H9 (cell line): Measurements from ENCODE around the gene ADISSP. TPM values are rescaled to one million over a fixed set of nuclear protein-coding genes. Genes with fewer than 3 reads are reported as not detected.

Experiments used
- DNase-seq: peaks from one replicate; pipeline ENCODE4 v3.0.0-alpha.2; 2017
- H2AFZ ChIP-seq: one replicate; pipeline ENCODE4 v1.6.1; 2013; ENCODE audit warnings: mild to moderate bottlenecking, low read length, control low read depth, moderate library complexity
- H2AK5ac ChIP-seq: 2 replicates; pipeline ENCODE4 v1.6.1; 2013; ENCODE audit warnings: low read length, control low read depth, mixed read lengths; ENCODE audit not compliant: insufficient read length
- H2BK120ac ChIP-seq: one replicate; pipeline ENCODE4 v1.6.1; 2013; ENCODE audit warnings: low read depth, mild to moderate bottlenecking, low read length, control low read depth, inconsistent platforms; ENCODE audit not compliant: poor library complexity, severe bottlenecking
- H2BK12ac ChIP-seq: 2 replicates; pipeline ENCODE4 v1.6.1; 2013; ENCODE audit warnings: low read length, control low read depth, mixed read lengths, low read depth; ENCODE audit not compliant: insufficient read length
- H2BK15ac ChIP-seq: 2 replicates; pipeline ENCODE4 v1.6.1; 2013; ENCODE audit warnings: low read depth, low read length, control low read depth
- H2BK20ac ChIP-seq: one replicate; pipeline ENCODE4 v1.6.1; 2013; ENCODE audit warnings: low read depth, mild to moderate bottlenecking, low read length, control low read depth, inconsistent platforms; ENCODE audit not compliant: poor library complexity, severe bottlenecking
- H2BK5ac ChIP-seq: 2 replicates; pipeline ENCODE4 v1.6.1; 2013; ENCODE audit warnings: low read length, control low read depth, mixed read lengths; ENCODE audit not compliant: insufficient read length
- H3K14ac ChIP-seq: 2 replicates; pipeline ENCODE4 v1.6.1; 2013; ENCODE audit warnings: low read length, control low read depth; ENCODE audit not compliant: insufficient read depth
- H3K18ac ChIP-seq: 2 replicates; pipeline ENCODE4 v1.6.1; 2013; ENCODE audit warnings: low read depth, mild to moderate bottlenecking, mixed read lengths, low read length, control low read depth; ENCODE audit not compliant: insufficient read length
- H3K23ac ChIP-seq: 2 replicates; pipeline ENCODE4 v1.6.1; 2013; ENCODE audit warnings: low read length, control low read depth, mixed read lengths, low read depth; ENCODE audit not compliant: insufficient read length
- H3K23me2 ChIP-seq: 2 replicates; pipeline ENCODE4 v1.6.1; 2013; ENCODE audit warnings: low read depth, mild to moderate bottlenecking, mixed read lengths, low read length, control low read depth; ENCODE audit not compliant: insufficient read length, poor library complexity, severe bottlenecking
- H3K27ac ChIP-seq: 2 replicates; pipeline ENCODE4 v1.5.1; 2013; ENCODE audit warnings: low read length, control low read depth, mixed read lengths, low read depth; ENCODE audit not compliant: insufficient read length
- H3K27me3 ChIP-seq: 2 replicates; pipeline ENCODE4 v1.6.1; 2013; ENCODE audit warnings: low read length, control low read depth, inconsistent platforms; ENCODE audit not compliant: insufficient read depth
- H3K4ac ChIP-seq: 2 replicates; pipeline ENCODE4 v1.6.1; 2013; ENCODE audit warnings: low read depth, mild to moderate bottlenecking, control low read depth, inconsistent platforms, low read length, moderate library complexity
- H3K4me1 ChIP-seq: 2 replicates; pipeline ENCODE4 v1.6.1; 2013; ENCODE audit warnings: low read length, control low read depth, inconsistent platforms; ENCODE audit not compliant: insufficient read depth
- H3K4me2 ChIP-seq: 2 replicates; pipeline ENCODE4 v1.6.1; 2013; ENCODE audit warnings: low read length, control low read depth, mixed read lengths; ENCODE audit not compliant: insufficient read length, insufficient read depth
- H3K56ac ChIP-seq: 2 replicates; pipeline ENCODE4 v1.6.1; 2013; ENCODE audit warnings: low read depth, mild to moderate bottlenecking, mixed read lengths, low read length, control low read depth; ENCODE audit not compliant: insufficient read length
- H3K79me1 ChIP-seq: 2 replicates; pipeline ENCODE4 v1.6.1; 2013; ENCODE audit warnings: low read depth, mild to moderate bottlenecking, moderate library complexity, low read length, control low read depth, inconsistent platforms; ENCODE audit not compliant: insufficient read depth, poor library complexity, severe bottlenecking
- H3K79me2 ChIP-seq: 2 replicates; pipeline ENCODE4 v1.6.1; 2013; ENCODE audit warnings: low read length, control low read depth, inconsistent platforms; ENCODE audit not compliant: insufficient read depth
- H3K9ac ChIP-seq: 2 replicates; pipeline ENCODE4 v1.6.1; 2013; ENCODE audit warnings: low read length, control low read depth, mixed read lengths; ENCODE audit not compliant: insufficient read length; ENCODE audit errors: extremely low read depth
- H3K9me3 ChIP-seq: one replicate; pipeline ENCODE4 v1.6.1; 2013; ENCODE audit warnings: low read depth, low read length, inconsistent platforms; ENCODE audit not compliant: control insufficient read depth
- H3T11ph ChIP-seq: one replicate; pipeline ENCODE4 v1.6.1; 2013; ENCODE audit warnings: mild to moderate bottlenecking, low read length, control low read depth, inconsistent platforms
- H4K20me1 ChIP-seq: one replicate; pipeline ENCODE4 v1.6.1; 2013; ENCODE audit not compliant: control insufficient read depth, insufficient read length, insufficient read depth
- H4K5ac ChIP-seq: 2 replicates; pipeline ENCODE4 v1.6.1; 2013; ENCODE audit warnings: low read depth, mild to moderate bottlenecking, mixed read lengths, low read length, control low read depth; ENCODE audit not compliant: insufficient read length
- H4K8ac ChIP-seq: replicated peaks from 2 replicates; pipeline ENCODE4 v1.6.1; 2013; ENCODE audit warnings: low read length, control low read depth, mixed read lengths, low read depth; ENCODE audit not compliant: insufficient read length
- H4K91ac ChIP-seq: 2 replicates; pipeline ENCODE4 v1.6.1; 2013; ENCODE audit warnings: low read depth, mild to moderate bottlenecking, moderate library complexity, mixed read lengths, low read length, control low read depth; ENCODE audit not compliant: insufficient read length
- H3K27ac Mint-ChIP-seq, 3 experiments: 2 replicates in 2 of 3; 3 replicates in 1 of 3; pipeline ENCODE4 v1.8.0; 2020 to 2021; ENCODE audit warnings: mixed read lengths in 3 of 3, mild to moderate bottlenecking in 1 of 3, moderate library complexity in 1 of 3
- H3K27me3 Mint-ChIP-seq: 2 replicates; pipeline ENCODE4 v1.8.0; 2021; ENCODE audit warnings: low read depth, mild to moderate bottlenecking, moderate library complexity, mixed read lengths
- H3K36me3 Mint-ChIP-seq, 3 experiments: 2 replicates in 2 of 3; 3 replicates in 1 of 3; pipeline ENCODE4 v1.8.0; 2020 to 2021; ENCODE audit warnings: low read depth in 3 of 3, mixed read lengths in 3 of 3; ENCODE audit not compliant: insufficient read depth in 1 of 3
- H3K4me1 Mint-ChIP-seq, 2 experiments: 2 replicates each; pipeline ENCODE4 v1.8.0; 2020; ENCODE audit warnings: mixed read lengths in 2 of 2
- H3K4me3 Mint-ChIP-seq, 2 experiments: 2 replicates in 1 of 2; 3 replicates in 1 of 2; pipeline ENCODE4 v1.8.0; 2020 to 2021; ENCODE audit warnings: mild to moderate bottlenecking in 2 of 2, mixed read lengths in 2 of 2, moderate library complexity in 1 of 2
- H3K9me3 Mint-ChIP-seq, 2 experiments: 2 replicates in 1 of 2; 3 replicates in 1 of 2; pipeline ENCODE4 v1.8.0; 2020; ENCODE audit warnings: mild to moderate bottlenecking in 2 of 2, mixed read lengths in 2 of 2, moderate library complexity in 1 of 2
- WGBS: extraction: QIAGEN DNeasy Blood & Tissue Kit; methylation state at CpG from one replicate; pipeline ENCODE4 v1.1.7; 2013; ENCODE audit warnings: missing lambda C conversion rate, low lambda C conversion rate, mixed read lengths; ENCODE audit not compliant: insufficient read length; ENCODE audit errors: extremely low coverage; 5-methylcytosine and 5-hydroxymethylcytosine counted together
- total RNA-seq: library from RNA; stranded (reverse); gene quantifications from 2 replicates; pipeline ENCODE4 v1.2.1, GENCODE V29; 2021
- TF ChIP-seq, protein P1 (sequence below): fragments of 200-600 bp; sonication (generic); conservative IDR thresholded peaks from 3 replicates; pipeline ENCODE4 v1.8.0; 2021; ENCODE audit warnings: antibody characterized with exemption, mild to moderate bottlenecking

ADISSP gene
- total RNA-seq, 1 experiment from 2014 or later, result 80.9 TPM

DNA sequence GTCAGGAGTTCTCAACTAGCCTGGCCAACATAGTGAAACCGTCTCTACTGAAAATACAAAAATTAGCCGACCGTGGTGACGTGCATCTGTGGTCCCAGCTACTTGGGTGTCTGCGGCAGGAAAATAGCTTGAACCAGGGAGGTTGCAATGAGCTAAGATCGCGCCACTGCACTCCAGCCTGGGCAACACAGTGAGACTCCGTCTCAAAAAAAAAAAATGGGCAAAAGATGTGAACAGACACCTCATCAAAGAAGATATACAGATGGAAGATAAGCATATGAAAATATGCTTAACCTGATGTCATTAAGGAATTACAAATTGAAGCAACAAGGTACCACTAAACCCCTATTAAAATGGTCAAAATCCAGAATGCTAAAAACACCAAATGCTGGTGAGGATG is 44.3 kb downstream of the ADISSP start:
- Histone ChIP-seq H2BK12ac (no peak overlapping the region), H4K20me1 (no peaks in the 10 kb centered on the region), H2BK5ac (no peak overlapping the region), H3K9ac (no peak overlapping the region), H3K56ac (no peak overlapping the region), H3K23ac (no peak overlapping the region), H3K79me1 (no peaks in the 10 kb centered on the region), H3K4me1 (no peaks in the 10 kb centered on the region), H2BK120ac (no peak overlapping the region), H3K27ac (no peak overlapping the region), H3T11ph (no peak overlapping the region), H2BK15ac (no peak overlapping the region), H3K14ac (no peak overlapping the region), H4K8ac (no peak overlapping the region), H3K18ac (no peak overlapping the region), H3K9me3 (no peaks in the 10 kb centered on the region), H4K91ac (no peak overlapping the region), H3K4ac (no peak overlapping the region), H2BK20ac (no peak overlapping the region), H2AFZ (no peak overlapping the region), H2AK5ac (no peak overlapping the region), H3K79me2 (no peaks in the 10 kb centered on the region), H3K4me2 (no peak overlapping the region), H3K27me3 (no peaks in the 10 kb centered on the region), H4K5ac (no peak overlapping the region), H3K23me2 (no peaks in the 10 kb centered on the region)
- Mint-ChIP-seq H3K36me3 (no peaks in the 10 kb centered on the region), H3K27ac (no peak overlapping the region), H3K27me3 (peaks cover 22% of the 10 kb centered on the region), H3K9me3 (peaks cover 0 to 3% of the 10 kb centered on the region in 2 experiments; a peak in 2 of 5 replicates), H3K4me3 (no peak overlapping the region), H3K4me1 (peaks cover 8 to 15% of the 10 kb centered on the region in 2 experiments)
- DNase-seq, result peak; percentile 10
- no CpG with 5 or more reads among the region's 8 CpGs for WGBS
- TF ChIP-seq, protein P1, sequence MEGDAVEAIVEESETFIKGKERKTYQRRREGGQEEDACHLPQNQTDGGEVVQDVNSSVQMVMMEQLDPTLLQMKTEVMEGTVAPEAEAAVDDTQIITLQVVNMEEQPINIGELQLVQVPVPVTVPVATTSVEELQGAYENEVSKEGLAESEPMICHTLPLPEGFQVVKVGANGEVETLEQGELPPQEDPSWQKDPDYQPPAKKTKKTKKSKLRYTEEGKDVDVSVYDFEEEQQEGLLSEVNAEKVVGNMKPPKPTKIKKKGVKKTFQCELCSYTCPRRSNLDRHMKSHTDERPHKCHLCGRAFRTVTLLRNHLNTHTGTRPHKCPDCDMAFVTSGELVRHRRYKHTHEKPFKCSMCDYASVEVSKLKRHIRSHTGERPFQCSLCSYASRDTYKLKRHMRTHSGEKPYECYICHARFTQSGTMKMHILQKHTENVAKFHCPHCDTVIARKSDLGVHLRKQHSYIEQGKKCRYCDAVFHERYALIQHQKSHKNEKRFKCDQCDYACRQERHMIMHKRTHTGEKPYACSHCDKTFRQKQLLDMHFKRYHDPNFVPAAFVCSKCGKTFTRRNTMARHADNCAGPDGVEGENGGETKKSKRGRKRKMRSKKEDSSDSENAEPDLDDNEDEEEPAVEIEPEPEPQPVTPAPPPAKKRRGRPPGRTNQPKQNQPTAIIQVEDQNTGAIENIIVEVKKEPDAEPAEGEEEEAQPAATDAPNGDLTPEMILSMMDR, result no peak
